ENCODE results near the gene PTPRT. TPM values are rescaled to one million over a fixed set of nuclear protein-coding genes. Genes with fewer than 3 reads are reported as not detected.

Gene PTPRT
- total and polyA plus RNA-seq, 2 of the 13 experiments (the other 11 are each of a cell fraction or from before 2014, with no cell fraction given) = under 0.01 to 0.09 TPM

DNA sequence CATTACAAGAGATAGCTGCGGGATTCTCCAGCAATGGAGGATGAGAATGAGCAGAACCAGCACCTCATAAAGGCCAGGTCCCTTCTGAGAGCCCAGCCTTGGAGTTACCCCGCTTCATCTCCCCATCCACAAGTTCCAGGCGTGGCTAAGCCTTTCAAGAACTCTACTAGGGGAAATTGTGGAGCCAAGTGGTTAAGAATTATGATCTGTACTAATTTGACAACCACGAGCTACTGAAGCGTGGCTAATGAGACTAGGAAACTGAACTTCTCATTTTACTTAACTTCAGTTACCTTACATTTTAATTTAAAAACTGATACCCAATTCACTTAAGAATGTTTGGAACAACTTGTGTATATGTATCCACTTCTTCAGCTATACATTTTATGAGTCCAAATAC lies 401.0 kb downstream of the PTPRT start:
- Histone ChIP-seq H3K4me3 (replicated peaks in 1 of 3; ENCODE audit: insufficient read depth in 1 of 3, low read depth in 2 of 3, low read length in 3 of 3) (no peak overlapping the region), H3K9me3 (ENCODE audit: low read length) (0 out of 2 replicates have a peak, but pooled peaks cover 8% of the 10 kb centered on the region), H3K27ac (ENCODE audit: extremely low read length, insufficient read depth, low read length) (no peak overlapping the region), H3K4me2 (ENCODE audit: low read depth, low read length) (no peak overlapping the region), H3K36me3 (replicated peaks in 1 of 2; ENCODE audit: control insufficient read depth in 1 of 2, insufficient read depth in 2 of 2, low read length in 2 of 2) (no peaks in the 10 kb centered on the region), H2AFZ (ENCODE audit: low read length) (no peak overlapping the region), H3K9ac (ENCODE audit: insufficient read depth, low read depth, low read length) (no peak overlapping the region), H3K79me2 (ENCODE audit: insufficient read depth, low read length) (no peaks in the 10 kb centered on the region), H3K27me3 (ENCODE audit: control insufficient read depth in 1 of 2, insufficient read depth in 2 of 2, low read length in 2 of 2) (no peaks in the 10 kb centered on the region), H3K4me1 (ENCODE audit: insufficient read depth, low read length) (no peaks in the 10 kb centered on the region), H4K20me1 (ENCODE audit: insufficient read depth, low read length) (no peaks in the 10 kb centered on the region)
- DNase-seq (ENCODE audit: low spot score) (no peak), FAIRE-seq (no peak), ATAC-seq (no peak)
- CTCF ChIA-PET (ENCODE audit: low intra/inter-chr PET ratio, low total read pairs) = no interaction called here
- TF ChIP-seq, protein P1, sequence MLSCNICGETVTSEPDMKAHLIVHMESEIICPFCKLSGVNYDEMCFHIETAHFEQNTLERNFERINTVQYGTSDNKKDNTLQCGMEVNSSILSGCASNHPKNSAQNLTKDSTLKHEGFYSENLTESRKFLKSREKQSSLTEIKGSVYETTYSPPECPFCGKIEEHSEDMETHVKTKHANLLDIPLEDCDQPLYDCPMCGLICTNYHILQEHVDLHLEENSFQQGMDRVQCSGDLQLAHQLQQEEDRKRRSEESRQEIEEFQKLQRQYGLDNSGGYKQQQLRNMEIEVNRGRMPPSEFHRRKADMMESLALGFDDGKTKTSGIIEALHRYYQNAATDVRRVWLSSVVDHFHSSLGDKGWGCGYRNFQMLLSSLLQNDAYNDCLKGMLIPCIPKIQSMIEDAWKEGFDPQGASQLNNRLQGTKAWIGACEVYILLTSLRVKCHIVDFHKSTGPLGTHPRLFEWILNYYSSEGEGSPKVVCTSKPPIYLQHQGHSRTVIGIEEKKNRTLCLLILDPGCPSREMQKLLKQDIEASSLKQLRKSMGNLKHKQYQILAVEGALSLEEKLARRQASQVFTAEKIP (CRISPR knock-in tag; IDR thresholded peaks at IDR 0.05; ENCODE audit: borderline replicate concordance) = no peak
- no peak for TF ChIP-seq ZNF546 (CRISPR knock-in tag; conservative IDR thresholded peaks at IDR 0.05)
- TF ChIP-seq, protein P2, sequence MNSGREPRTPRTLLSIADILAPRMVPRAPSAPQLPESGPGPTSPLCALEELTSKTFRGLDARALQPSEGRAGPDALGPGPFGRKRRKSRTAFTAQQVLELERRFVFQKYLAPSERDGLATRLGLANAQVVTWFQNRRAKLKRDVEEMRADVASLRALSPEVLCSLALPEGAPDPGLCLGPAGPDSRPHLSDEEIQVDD (CRISPR knock-in tag; IDR thresholded peaks at IDR 0.05; ENCODE audit: borderline replicate concordance) = no peak
- no peak for TF ChIP-seq HES4 (CRISPR knock-in tag; IDR thresholded peaks at IDR 0.05; ENCODE audit: borderline replicate concordance)
- no peak for TF ChIP-seq REXO4 (CRISPR knock-in tag; IDR thresholded peaks at IDR 0.05; ENCODE audit: borderline replicate concordance)
- no peak for TF ChIP-seq KLF15 (CRISPR knock-in tag; IDR thresholded peaks at IDR 0.05; ENCODE audit: borderline replicate concordance)
- TF ChIP-seq, protein P3, sequence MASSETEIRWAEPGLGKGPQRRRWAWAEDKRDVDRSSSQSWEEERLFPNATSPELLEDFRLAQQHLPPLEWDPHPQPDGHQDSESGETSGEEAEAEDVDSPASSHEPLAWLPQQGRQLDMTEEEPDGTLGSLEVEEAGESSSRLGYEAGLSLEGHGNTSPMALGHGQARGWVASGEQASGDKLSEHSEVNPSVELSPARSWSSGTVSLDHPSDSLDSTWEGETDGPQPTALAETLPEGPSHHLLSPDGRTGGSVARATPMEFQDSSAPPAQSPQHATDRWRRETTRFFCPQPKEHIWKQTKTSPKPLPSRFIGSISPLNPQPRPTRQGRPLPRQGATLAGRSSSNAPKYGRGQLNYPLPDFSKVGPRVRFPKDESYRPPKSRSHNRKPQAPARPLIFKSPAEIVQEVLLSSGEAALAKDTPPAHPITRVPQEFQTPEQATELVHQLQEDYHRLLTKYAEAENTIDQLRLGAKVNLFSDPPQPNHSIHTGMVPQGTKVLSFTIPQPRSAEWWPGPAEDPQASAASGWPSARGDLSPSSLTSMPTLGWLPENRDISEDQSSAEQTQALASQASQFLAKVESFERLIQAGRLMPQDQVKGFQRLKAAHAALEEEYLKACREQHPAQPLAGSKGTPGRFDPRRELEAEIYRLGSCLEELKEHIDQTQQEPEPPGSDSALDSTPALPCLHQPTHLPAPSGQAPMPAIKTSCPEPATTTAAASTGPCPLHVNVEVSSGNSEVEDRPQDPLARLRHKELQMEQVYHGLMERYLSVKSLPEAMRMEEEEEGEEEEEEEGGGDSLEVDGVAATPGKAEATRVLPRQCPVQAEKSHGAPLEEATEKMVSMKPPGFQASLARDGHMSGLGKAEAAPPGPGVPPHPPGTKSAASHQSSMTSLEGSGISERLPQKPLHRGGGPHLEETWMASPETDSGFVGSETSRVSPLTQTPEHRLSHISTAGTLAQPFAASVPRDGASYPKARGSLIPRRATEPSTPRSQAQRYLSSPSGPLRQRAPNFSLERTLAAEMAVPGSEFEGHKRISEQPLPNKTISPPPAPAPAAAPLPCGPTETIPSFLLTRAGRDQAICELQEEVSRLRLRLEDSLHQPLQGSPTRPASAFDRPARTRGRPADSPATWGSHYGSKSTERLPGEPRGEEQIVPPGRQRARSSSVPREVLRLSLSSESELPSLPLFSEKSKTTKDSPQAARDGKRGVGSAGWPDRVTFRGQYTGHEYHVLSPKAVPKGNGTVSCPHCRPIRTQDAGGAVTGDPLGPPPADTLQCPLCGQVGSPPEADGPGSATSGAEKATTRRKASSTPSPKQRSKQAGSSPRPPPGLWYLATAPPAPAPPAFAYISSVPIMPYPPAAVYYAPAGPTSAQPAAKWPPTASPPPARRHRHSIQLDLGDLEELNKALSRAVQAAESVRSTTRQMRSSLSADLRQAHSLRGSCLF (CRISPR knock-in tag; IDR thresholded peaks at IDR 0.05; ENCODE audit: borderline replicate concordance) = no peak
- TF ChIP-seq, protein P4, sequence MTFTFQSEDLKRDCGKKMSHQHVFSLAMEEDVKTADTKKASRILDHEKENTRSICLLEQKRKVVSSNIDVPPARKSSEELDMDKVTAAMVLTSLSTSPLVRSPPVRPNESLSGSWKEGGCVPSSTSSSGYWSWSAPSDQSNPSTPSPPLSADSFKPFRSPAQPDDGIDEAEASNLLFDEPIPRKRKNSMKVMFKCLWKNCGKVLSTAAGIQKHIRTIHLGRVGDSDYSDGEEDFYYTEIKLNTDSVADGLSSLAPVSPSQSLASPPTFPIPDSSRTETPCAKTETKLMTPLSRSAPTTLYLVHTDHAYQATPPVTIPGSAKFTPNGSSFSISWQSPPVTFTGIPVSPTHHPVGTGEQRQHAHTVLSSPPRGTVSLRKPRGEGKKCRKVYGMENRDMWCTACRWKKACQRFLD (CRISPR knock-in tag; IDR thresholded peaks at IDR 0.05; ENCODE audit: borderline replicate concordance) = no peak
- no peak for TF ChIP-seq ZNF616 (CRISPR knock-in tag; IDR thresholded peaks at IDR 0.05; ENCODE audit: low read depth)
- TF ChIP-seq KAT2B (IDR thresholded peaks at IDR 0.05; ENCODE audit: borderline replicate concordance, low read depth, low read length) = no peak
- no peak for TF ChIP-seq NFE2L2 (IDR thresholded peaks at IDR 0.05; ENCODE audit: low read length)
- TF ChIP-seq, protein P5, sequence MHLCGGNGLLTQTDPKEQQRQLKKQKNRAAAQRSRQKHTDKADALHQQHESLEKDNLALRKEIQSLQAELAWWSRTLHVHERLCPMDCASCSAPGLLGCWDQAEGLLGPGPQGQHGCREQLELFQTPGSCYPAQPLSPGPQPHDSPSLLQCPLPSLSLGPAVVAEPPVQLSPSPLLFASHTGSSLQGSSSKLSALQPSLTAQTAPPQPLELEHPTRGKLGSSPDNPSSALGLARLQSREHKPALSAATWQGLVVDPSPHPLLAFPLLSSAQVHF (CRISPR knock-in tag; IDR thresholded peaks at IDR 0.05) = no peak
- TF ChIP-seq, protein P6, sequence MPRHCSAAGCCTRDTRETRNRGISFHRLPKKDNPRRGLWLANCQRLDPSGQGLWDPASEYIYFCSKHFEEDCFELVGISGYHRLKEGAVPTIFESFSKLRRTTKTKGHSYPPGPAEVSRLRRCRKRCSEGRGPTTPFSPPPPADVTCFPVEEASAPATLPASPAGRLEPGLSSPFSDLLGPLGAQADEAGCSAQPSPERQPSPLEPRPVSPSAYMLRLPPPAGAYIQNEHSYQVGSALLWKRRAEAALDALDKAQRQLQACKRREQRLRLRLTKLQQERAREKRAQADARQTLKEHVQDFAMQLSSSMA (CRISPR knock-in tag; IDR thresholded peaks at IDR 0.05) = no peak
- TF ChIP-seq ZNF296 (CRISPR knock-in tag; conservative IDR thresholded peaks at IDR 0.05) = no peak
- intact Hi-C loops (cut with micrococcal nuclease; ENCODE audit: unreplicated experiment) = no loop called here
- WGBS (ENCODE audit: low lambda C conversion rate) = 4% methylated on average over 5 of the region's 5 CpGs
- in situ Hi-C loops (cut with HindIII; ENCODE audit: extremely low pct_ligation_motif_present, low pct_unique_long_range_greater_than_20kb) = no loop called here
- POLR2A ChIA-PET = no interaction called here
- no TSS peak for BruUV-seq (replicated peaks)
